K562 (cell line): Measurements from ENCODE around the gene NCKAP1. TPM values are rescaled to one million over a fixed set of nuclear protein-coding genes. Genes with fewer than 3 reads are reported as not detected.

Experiments used
- C11orf30 ChIP-seq: fragments of 450-650 bp; IDR thresholded peaks from 2 replicates; pipeline ENCODE4 v1.6.1; 2016; ENCODE audit warnings: low read depth, mild to moderate bottlenecking
- GTF2E2 ChIP-seq: fragments of 200-800 bp; sonication (Bioruptor generic); IDR thresholded peaks from 2 replicates; pipeline ENCODE4 v1.6.1; 2016; ENCODE audit warnings: missing genetic modification characterization, missing compliant biosample characterization
- HEY1 ChIP-seq: fragments of 250-450 bp; sonication (Bioruptor Pico); IDR thresholded peaks from 2 replicates; pipeline ENCODE4 v1.5.0; 2020; ENCODE audit warnings: mild to moderate bottlenecking, moderate library complexity, borderline replicate concordance
- HMBOX1 ChIP-seq: sonication (generic); IDR thresholded peaks from 2 replicates; pipeline ENCODE4 v1.6.1; 2016
- KDM1A ChIP-seq, 2 experiments: fragments of 450-650 bp; IDR thresholded peaks; 2 replicates each; pipeline ENCODE4 v1.6.1; 2016; ENCODE audit warnings: mild to moderate bottlenecking in 2 of 2
- MCM5 ChIP-seq: fragments of 450-650 bp; IDR thresholded peaks from 2 replicates; pipeline ENCODE4 v1.6.1; 2016; ENCODE audit warnings: low read depth
- TCF7L2 ChIP-seq: fragments of 150-350 bp; IDR thresholded peaks from 2 replicates; pipeline ENCODE4 v1.6.1; 2016; ENCODE audit warnings: low read depth, mild to moderate bottlenecking, low read length, moderate library complexity
- TEAD1 ChIP-seq, 2 experiments: fragments of 450-650 bp in 1 of 2; sonication (generic) in 1 of 2; formaldehyde crosslinking; IDR thresholded peaks; 2 replicates each; pipeline versions ENCODE4 v1.4.0 to v1.8.0; 2020 to 2022; ENCODE audit warnings: mild to moderate bottlenecking in 2 of 2, missing genetic modification reagents in 1 of 2
- THAP7 ChIP-seq: fragments of 250-450 bp; sonication (Bioruptor Pico); IDR thresholded peaks from 2 replicates; pipeline ENCODE4 v1.5.0; 2021
- VEZF1 ChIP-seq: fragments of 200-800 bp; sonication (Bioruptor generic); IDR thresholded peaks from 2 replicates; pipeline ENCODE4 v1.6.1; 2017; ENCODE audit warnings: missing genetic modification characterization, missing compliant biosample characterization
- ZBTB17 ChIP-seq: fragments of 450-650 bp; formaldehyde crosslinking; IDR thresholded peaks from 2 replicates; pipeline ENCODE4 v1.4.0; 2020; ENCODE audit warnings: mild to moderate bottlenecking
- ZNF12 ChIP-seq: sonication (generic); formaldehyde crosslinking; IDR thresholded peaks from 2 replicates; pipeline ENCODE4 v1.4.0; 2020; ENCODE audit warnings: mild to moderate bottlenecking, missing genetic modification reagents
- polyA plus RNA-seq, 8 experiments: library from polyadenylated mRNA; depleted of rRNA in 4 of 8; stranded (reverse) in 5 of 8; unstranded in 3 of 8; fragments of >200 nt; fragmentation: Nextera tagmentation in 2 of 8; fragmentation: Illumina TruSeq in 1 of 8; extraction: Ambion mirVana in 2 of 8; extraction: Trizol in 1 of 8; gene quantifications; 2 replicates each; pipeline versions ENCODE4 v1.2.1 to v1.2.3, GENCODE V29; 2011 to 2014; ENCODE audit warnings: inconsistent platforms in 1 of 8, missing spikeins in 1 of 8
- total RNA-seq, 7 experiments: library from RNA; depleted of rRNA in 6 of 7; stranded (reverse); fragments of >200 nt in 6 of 7; fragmentation: Illumina TruSeq in 2 of 7; extraction: Trizol in 2 of 7; gene quantifications; 2 replicates each; pipeline versions ENCODE4 v1.2.1 to v1.2.3, GENCODE V29; 2011 to 2021; ENCODE audit warnings: low replicate concordance in 1 of 7

The NCKAP1 gene
- total and polyA plus RNA-seq, 9 of the 15 experiments (the other 6 are each of a cell fraction or from before 2014, with no cell fraction given) = 34.0 to 153 (median 88.7) TPM

- TF ChIP-seq GTF2E2 = no peak
- TF ChIP-seq MCM5 = no peak
- peak; percentile 57; the same call in 1 of the 2 replicates for TF ChIP-seq ZBTB17 (CRISPR knock-in tag)
- no peak for TF ChIP-seq C11orf30
- TF ChIP-seq ZNF12 = 0 out of 2 replicates have a peak, but pooled peaks have one; percentile 8
- TF ChIP-seq HEY1 = no peak
- peak; percentile 40; the same call in 1 of the 2 replicates for TF ChIP-seq VEZF1 (CRISPR knock-in tag)
- TF ChIP-seq TEAD1 (CRISPR knock-in tag; IDR thresholded peaks at IDR 0.05) = no peak
- TF ChIP-seq THAP7 (CRISPR knock-in tag) = 0 out of 2 replicates have a peak, but pooled peaks have one; percentile 23
- TF ChIP-seq HMBOX1 = no peak
- peak in 1 of 2 experiments; percentile 16; a peak in 1 of 4 replicates for TF ChIP-seq KDM1A (IDR thresholded peaks at IDR 0.05)
- no peak for TF ChIP-seq TCF7L2
Observed at GRCh38 chr2:183037553-183038340, 510 bp downstream of the NCKAP1 start (continued).
